COLO829 (cell line): ENCODE results near the gene CIROP.
A peak's percentile ranks its signal among the peaks of the same experiment; 100 is the strongest.

Experiments used
- DNase-seq: peaks from one replicate; pipeline ENCODE4 v3.0.0; 2012; ENCODE audit warnings: low spot score

The CIROP gene

GRCh38 chr14:23093991-23094665, 10.7 kb downstream of the CIROP start:
- no peak for DNase-seq

- no peak for DNase-seq
Measured at GRCh38 chr14:23093526-23093925, 11.3 kb downstream of the CIROP start.

- no peak for DNase-seq
Measured at GRCh38 chr14:23093104-23093503, 11.7 kb downstream of the CIROP start.

GRCh38 chr14:23091294-23092225, 13.2 kb downstream of the CIROP start:
- no peak for DNase-seq

- DNase-seq: no peak
Measured at GRCh38 chr14:23090254-23090636, 14.5 kb downstream of the CIROP start.

- no peak for DNase-seq
Measured at GRCh38 chr14:23089498-23090253, 15.1 kb downstream of the CIROP start.

- no peak for DNase-seq
Measured at GRCh38 chr14:23086565-23086964, 18.2 kb downstream of the CIROP start.

GRCh38 chr14:23085458-23085857, 19.3 kb downstream of the CIROP start:
- DNase-seq: no peak

GRCh38 chr14:23080474-23080873, 24.3 kb downstream of the CIROP start:
- no peak for DNase-seq

- no peak for DNase-seq
Measured at GRCh38 chr14:23079716-23080115, 25.1 kb downstream of the CIROP start.

GRCh38 chr14:23078692-23079116, 26.1 kb downstream of the CIROP start:
- DNase-seq: peak; percentile 84

- no peak for DNase-seq
Measured at GRCh38 chr14:23077962-23078361, 26.8 kb downstream of the CIROP start.

- no peak for DNase-seq
Measured at GRCh38 chr14:23076785-23077408, 27.9 kb downstream of the CIROP start.

- no peak for DNase-seq
Measured at GRCh38 chr14:23074906-23075305, 29.9 kb downstream of the CIROP start.

- no peak for DNase-seq
Measured at GRCh38 chr14:23071921-23072539, 32.8 kb downstream of the CIROP start.

GRCh38 chr14:23071244-23071920, 33.4 kb downstream of the CIROP start:
- peak; percentile 90 for DNase-seq

GRCh38 chr14:23070262-23071129, 34.3 kb downstream of the CIROP start:
- no peak for DNase-seq

GRCh38 chr14:23069413-23069806, 35.4 kb downstream of the CIROP start:
- DNase-seq: no peak

GRCh38 chr14:23068789-23069412, 35.9 kb downstream of the CIROP start:
- peak; percentile 95 for DNase-seq
